Adipocyte (in vitro differentiated cells): ENCODE data around the gene ZIC1.

ENCODE experiments used
- DNase-seq: peaks from one replicate; pipeline ENCODE4 v3.0.0-alpha.2; 2015; ENCODE audit warnings: low read depth
- H3K27me3 ChIP-seq: replicated peaks from 2 replicates; pipeline ENCODE4 v1.7.0; 2013; ENCODE audit warnings: mild to moderate bottlenecking, low read length, moderate library complexity; ENCODE audit not compliant: control insufficient read depth, insufficient read depth
- H3K36me3 ChIP-seq: 2 replicates; pipeline ENCODE4 v1.7.0; 2013; ENCODE audit warnings: low read length, mild to moderate bottlenecking, moderate library complexity; ENCODE audit not compliant: control insufficient read depth, insufficient read depth, severe bottlenecking
- H3K4me1 ChIP-seq: 2 replicates; pipeline ENCODE4 v1.7.0; 2013; ENCODE audit warnings: mild to moderate bottlenecking, low read length, moderate library complexity; ENCODE audit not compliant: control insufficient read depth, insufficient read depth
- H3K4me3 ChIP-seq: 2 replicates; pipeline ENCODE4 v1.7.0; 2013; ENCODE audit warnings: mild to moderate bottlenecking, low read length, moderate library complexity
- H3K9ac ChIP-seq: 2 replicates; pipeline ENCODE4 v1.7.0; 2013; ENCODE audit warnings: mild to moderate bottlenecking, low read length, moderate library complexity
- H3K9me3 ChIP-seq: 2 replicates; pipeline ENCODE4 v1.7.0; 2013; ENCODE audit warnings: mild to moderate bottlenecking, low read length, moderate library complexity; ENCODE audit not compliant: control insufficient read depth

ZIC1 gene

GRCh38 chr3:147414390-147415138 lies 5.4 kb downstream of the ZIC1 start:
- Histone ChIP-seq H3K27me3 (peaks cover 89% of the 10 kb centered on the region), H3K9ac (no peak overlapping the region)

GRCh38 chr3:147415286-147415685 lies 6.1 kb downstream of the ZIC1 start:
- Histone ChIP-seq H3K36me3 (no peaks in the 10 kb centered on the region), H3K9me3 (peaks cover 22% of the 10 kb centered on the region), H3K4me3 (no peak overlapping the region), H3K4me1 (peaks cover 20% of the 10 kb centered on the region), H3K9ac (no peak overlapping the region), H3K27me3 (peaks cover 92% of the 10 kb centered on the region)
- DNase-seq: no peak

More at GRCh38 chr3:147414390-147415138, 5.4 kb downstream of the ZIC1 start:
- H3K4me3 ChIP-seq: no peak overlapping the region
- peaks cover 20% of the 10 kb centered on the region for H3K4me1 ChIP-seq
- H3K36me3 ChIP-seq: no peaks in the 10 kb centered on the region
- H3K9me3 ChIP-seq: peaks cover 20% of the 10 kb centered on the region
- no peak for DNase-seq

GRCh38 chr3:147415874-147416273 lies 6.7 kb downstream of the ZIC1 start:
- no peaks in the 10 kb centered on the region for H3K36me3 ChIP-seq
- peaks cover 92% of the 10 kb centered on the region for H3K27me3 ChIP-seq
- peaks cover 15% of the 10 kb centered on the region for H3K4me1 ChIP-seq
- peaks cover 28% of the 10 kb centered on the region for H3K9me3 ChIP-seq
- H3K4me3 ChIP-seq: no peak overlapping the region
- no peak overlapping the region for H3K9ac ChIP-seq
- DNase-seq: no peak

GRCh38 chr3:147416931-147417330 lies 7.8 kb downstream of the ZIC1 start:
- peaks cover 91% of the 10 kb centered on the region for H3K27me3 ChIP-seq

GRCh38 chr3:147417551-147418295 lies 8.6 kb downstream of the ZIC1 start:
- DNase-seq: no peak
- Histone ChIP-seq H3K9ac (no peak overlapping the region), H3K4me1 (peaks cover 10% of the 10 kb centered on the region), H3K36me3 (no peaks in the 10 kb centered on the region), H3K9me3 (peaks cover 34% of the 10 kb centered on the region), H3K27me3 (peaks cover 92% of the 10 kb centered on the region), H3K4me3 (no peak overlapping the region)

More at GRCh38 chr3:147416931-147417330, 7.8 kb downstream of the ZIC1 start:
- DNase-seq: no peak
- H3K4me3 ChIP-seq: no peak overlapping the region
- peaks cover 32% of the 10 kb centered on the region for H3K9me3 ChIP-seq
- H3K36me3 ChIP-seq: no peaks in the 10 kb centered on the region
- no peak overlapping the region for H3K9ac ChIP-seq
- peaks cover 10% of the 10 kb centered on the region for H3K4me1 ChIP-seq

- peaks cover 92% of the 10 kb centered on the region for H3K27me3 ChIP-seq
- H3K4me3 ChIP-seq: no peak overlapping the region
Observed at GRCh38 chr3:147418371-147418781, 9.2 kb downstream of the ZIC1 start.

GRCh38 chr3:147418808-147419701 lies 9.9 kb downstream of the ZIC1 start:
- Histone ChIP-seq H3K4me1 (peaks cover 10% of the 10 kb centered on the region), H3K4me3 (peak overlapping the region; percentile 63), H3K9ac (no peak overlapping the region), H3K9me3 (peaks cover 42% of the 10 kb centered on the region), H3K27me3 (peaks cover 93% of the 10 kb centered on the region), H3K36me3 (no peaks in the 10 kb centered on the region)
- peak; percentile 52 for DNase-seq

More at GRCh38 chr3:147418371-147418781, 9.2 kb downstream of the ZIC1 start:
- no peak for DNase-seq
- Histone ChIP-seq H3K36me3 (no peaks in the 10 kb centered on the region), H3K9me3 (peaks cover 36% of the 10 kb centered on the region), H3K4me1 (peaks cover 10% of the 10 kb centered on the region), H3K9ac (no peak overlapping the region)

GRCh38 chr3:147419781-147420224 lies 10.6 kb downstream of the ZIC1 start:
- Histone ChIP-seq H3K9me3 (peaks cover 43% of the 10 kb centered on the region), H3K27me3 (peaks cover 93% of the 10 kb centered on the region), H3K4me3 (no peak overlapping the region), H3K4me1 (peaks cover 10% of the 10 kb centered on the region), H3K9ac (no peak overlapping the region), H3K36me3 (no peaks in the 10 kb centered on the region)
- no peak for DNase-seq

GRCh38 chr3:147420353-147421183 lies 11.4 kb downstream of the ZIC1 start:
- no peak for DNase-seq
- Histone ChIP-seq H3K4me3 (no peak overlapping the region), H3K36me3 (no peaks in the 10 kb centered on the region)

GRCh38 chr3:147421184-147421912 lies 12.2 kb downstream of the ZIC1 start:
- no peak overlapping the region for H3K9ac ChIP-seq
- H3K36me3 ChIP-seq: no peaks in the 10 kb centered on the region
- peaks cover 31% of the 10 kb centered on the region for H3K9me3 ChIP-seq
- peaks cover 10% of the 10 kb centered on the region for H3K4me1 ChIP-seq
- peak overlapping the region; percentile 37 for H3K4me3 ChIP-seq
- no peak for DNase-seq
- H3K27me3 ChIP-seq: peaks cover 91% of the 10 kb centered on the region

More at GRCh38 chr3:147420353-147421183, 11.4 kb downstream of the ZIC1 start:
- Histone ChIP-seq H3K27me3 (peaks cover 93% of the 10 kb centered on the region), H3K4me1 (peaks cover 10% of the 10 kb centered on the region), H3K9ac (no peak overlapping the region), H3K9me3 (peaks cover 37% of the 10 kb centered on the region)
